HepG2 (cell line): ENCODE results near the gene CAP2. TPM values are rescaled to one million over a fixed set of nuclear protein-coding genes. Genes with fewer than 3 reads are reported as not detected.

ENCODE experiments used
- CEBPG ChIP-seq: IDR thresholded peaks from 2 replicates; pipeline ENCODE4 v1.6.1; 2016
- DNMT3B ChIP-seq: conservative IDR thresholded peaks from 2 replicates; pipeline ENCODE4 v1.6.1; 2016; ENCODE audit warnings: missing biosample characterization, control low read depth
- FOXK2 ChIP-seq: fragments of 450-650 bp; IDR thresholded peaks from 2 replicates; pipeline ENCODE4 v1.6.1; 2016
- FOXP1 ChIP-seq, 2 experiments: fragments of 450-650 bp in 1 of 2; IDR thresholded peaks; 2 replicates each; pipeline ENCODE4 v1.6.1; 2017 to 2018; ENCODE audit warnings: antibody characterized with exemption in 1 of 2
- HDAC2 ChIP-seq: sonication (generic); formaldehyde crosslinking; IDR thresholded peaks from 2 replicates; pipeline ENCODE4 v1.4.0; 2020; ENCODE audit warnings: missing genetic modification reagents
- HOXA9 ChIP-seq: sonication (generic); formaldehyde crosslinking; IDR thresholded peaks from 2 replicates; pipeline ENCODE4 v1.8.1; 2022; ENCODE audit warnings: missing genetic modification reagents, mild to moderate bottlenecking, moderate library complexity, borderline replicate concordance
- IKZF5 ChIP-seq: IDR thresholded peaks from 2 replicates; pipeline ENCODE4 v1.6.1; 2018; ENCODE audit warnings: missing genetic modification reagents, mild to moderate bottlenecking, missing compliant biosample characterization
- PRMT3 ChIP-seq: sonication (generic); formaldehyde crosslinking; IDR thresholded peaks from 2 replicates; pipeline ENCODE4 v1.8.1; 2022; ENCODE audit warnings: low read depth, mild to moderate bottlenecking, moderate library complexity, missing genetic modification reagents, borderline replicate concordance
- SOX6 ChIP-seq, 2 experiments: fragments of 450-650 bp in 1 of 2; sonication (generic) in 1 of 2; formaldehyde crosslinking in 1 of 2; IDR thresholded peaks; 2 replicates each; pipeline versions ENCODE4 v1.4.0 to v1.6.1; 2017 to 2020; ENCODE audit warnings: antibody characterized with exemption in 1 of 2, mild to moderate bottlenecking in 1 of 2, missing genetic modification reagents in 1 of 2
- SRF ChIP-seq: IDR thresholded peaks from 2 replicates; pipeline ENCODE4 v1.6.1; 2011; ENCODE audit warnings: mild to moderate bottlenecking, low read depth, low read length, moderate library complexity
- THAP7 ChIP-seq: sonication (generic); formaldehyde crosslinking; IDR thresholded peaks from 2 replicates; pipeline ENCODE4 v1.8.1; 2023; ENCODE audit warnings: mild to moderate bottlenecking, missing genetic modification reagents
- ZNF281 ChIP-seq: sonication (generic); formaldehyde crosslinking; IDR thresholded peaks from 2 replicates; pipeline ENCODE4 v1.4.0; 2020; ENCODE audit warnings: missing genetic modification reagents, borderline replicate concordance
- ZNF510 ChIP-seq: sonication (generic); formaldehyde crosslinking; IDR thresholded peaks from 2 replicates; pipeline ENCODE4 v1.4.0; 2020; ENCODE audit warnings: low read depth, mild to moderate bottlenecking, missing genetic modification reagents
- polyA plus RNA-seq, 8 experiments: library from polyadenylated mRNA; depleted of rRNA in 3 of 8; stranded (reverse) in 7 of 8; unstranded in 1 of 8; fragments of >200 nt; fragmentation: Illumina TruSeq in 4 of 8; extraction: Trizol in 4 of 8; gene quantifications; 2 replicates each; pipeline versions ENCODE4 v1.2.1 to v1.2.3, GENCODE V29; 2011 to 2016; ENCODE audit warnings: low read depth in 4 of 8, missing spikeins in 1 of 8, mixed read lengths in 1 of 8; ENCODE audit not compliant: insufficient read depth in 1 of 8
- total RNA-seq, 5 experiments: library from RNA; depleted of rRNA; stranded (reverse); fragments of >200 nt; fragmentation: Illumina TruSeq; extraction: Trizol; gene quantifications; 2 replicates each; pipeline ENCODE4 v1.2.3, GENCODE V29; 2016; ENCODE audit warnings: low read depth in 1 of 5
- TF ChIP-seq, protein P1 (sequence below): sonication (generic); formaldehyde crosslinking; IDR thresholded peaks from 2 replicates; pipeline ENCODE4 v1.5.1; 2020; ENCODE audit warnings: mild to moderate bottlenecking, missing genetic modification reagents, borderline replicate concordance

Gene CAP2
- total and polyA plus RNA-seq, 2 of the 13 experiments (the other 11 are each of a cell fraction or from before 2014, with no cell fraction given): 7.9 to 53.1 TPM

GRCh38 chr6:17354700-17355403 is 38.5 kb upstream of the CAP2 start (continued):
- no peak for TF ChIP-seq SRF
- TF ChIP-seq THAP7: no peak
- no peak for TF ChIP-seq ZNF510 (CRISPR knock-in tag)
- 0 out of 2 replicates have a peak, but pooled peaks have one; percentile 9 for TF ChIP-seq FOXP1 (IDR thresholded peaks at IDR 0.05)
- peak; percentile 89 for TF ChIP-seq FOXP1 (CRISPR knock-in tag; IDR thresholded peaks at IDR 0.05)
- TF ChIP-seq SOX6 (IDR thresholded peaks at IDR 0.05): no peak
- TF ChIP-seq SOX6 (CRISPR knock-in tag; IDR thresholded peaks at IDR 0.05): peak; percentile 73; the same call in 1 of the 2 replicates
- peak; percentile 36; the same call in 1 of the 2 replicates for TF ChIP-seq IKZF5 (CRISPR knock-in tag)
- TF ChIP-seq ZNF281 (CRISPR knock-in tag): peak; percentile 39; the same call in 1 of the 2 replicates
- TF ChIP-seq FOXK2: 0 out of 2 replicates have a peak, but pooled peaks have one; percentile 12
- no peak for TF ChIP-seq DNMT3B
- no peak; the same call in 1 of the 2 replicates for TF ChIP-seq HDAC2 (CRISPR knock-in tag)
- TF ChIP-seq, protein P1, sequence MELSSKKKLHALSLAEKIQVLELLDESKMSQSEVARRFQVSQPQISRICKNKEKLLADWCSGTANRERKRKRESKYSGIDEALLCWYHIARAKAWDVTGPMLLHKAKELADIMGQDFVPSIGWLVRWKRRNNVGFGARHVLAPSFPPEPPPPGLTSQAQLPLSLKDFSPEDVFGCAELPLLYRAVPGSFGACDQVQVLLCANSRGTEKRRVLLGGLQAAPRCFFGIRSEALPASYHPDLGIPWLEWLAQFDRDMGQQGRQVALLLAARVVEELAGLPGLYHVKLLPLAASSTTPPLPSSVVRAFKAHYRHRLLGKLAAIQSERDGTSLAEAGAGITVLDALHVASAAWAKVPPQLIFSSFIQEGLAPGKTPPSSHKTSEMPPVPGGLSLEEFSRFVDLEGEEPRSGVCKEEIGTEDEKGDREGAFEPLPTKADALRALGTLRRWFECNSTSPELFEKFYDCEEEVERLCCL (CRISPR knock-in tag): no peak
- no peak for TF ChIP-seq PRMT3
- no peak for TF ChIP-seq HOXA9 (CRISPR knock-in tag)
- TF ChIP-seq CEBPG: peak; percentile 69
